A172 (cell line): Measurements from ENCODE around the gene SOHLH1. TPM values are rescaled to one million over a fixed set of nuclear protein-coding genes. Genes with fewer than 3 reads are reported as not detected.

Experiments used
- DNase-seq: peaks from one replicate; pipeline ENCODE4 v3.0.0-alpha.2; 2015; ENCODE audit warnings: low spot score
- total RNA-seq: library from RNA; depleted of rRNA; stranded (reverse); fragments of >200 nt; shearing (Covaris generic); gene quantifications from 2 replicates; pipeline ENCODE4 v1.2.3, GENCODE V29; 2014

SOHLH1 gene
- total RNA-seq, 1 experiment from 2014 or later, result not detected

DNA sequence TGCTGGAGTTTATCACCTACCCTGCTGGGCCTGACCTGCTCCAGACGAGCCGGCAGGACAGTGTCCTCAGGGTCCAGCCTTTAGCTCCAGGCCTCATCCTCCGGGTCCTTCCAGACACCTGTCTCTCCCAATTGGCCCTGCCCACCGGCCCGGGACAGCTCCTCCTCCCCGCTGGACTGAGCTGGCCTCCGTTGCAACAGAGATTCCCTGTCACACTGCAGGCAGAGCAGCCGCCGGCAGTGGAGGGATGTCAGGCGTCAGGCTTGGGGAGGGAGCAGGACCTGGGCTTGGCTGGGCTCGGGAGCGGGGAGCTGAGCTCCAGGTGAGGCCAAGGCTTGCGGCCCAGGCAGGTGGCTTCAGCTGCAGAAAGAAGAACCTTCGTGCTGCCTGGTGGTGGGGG, 4.4 kb upstream of the SOHLH1 start:
- no peak for DNase-seq

DNA sequence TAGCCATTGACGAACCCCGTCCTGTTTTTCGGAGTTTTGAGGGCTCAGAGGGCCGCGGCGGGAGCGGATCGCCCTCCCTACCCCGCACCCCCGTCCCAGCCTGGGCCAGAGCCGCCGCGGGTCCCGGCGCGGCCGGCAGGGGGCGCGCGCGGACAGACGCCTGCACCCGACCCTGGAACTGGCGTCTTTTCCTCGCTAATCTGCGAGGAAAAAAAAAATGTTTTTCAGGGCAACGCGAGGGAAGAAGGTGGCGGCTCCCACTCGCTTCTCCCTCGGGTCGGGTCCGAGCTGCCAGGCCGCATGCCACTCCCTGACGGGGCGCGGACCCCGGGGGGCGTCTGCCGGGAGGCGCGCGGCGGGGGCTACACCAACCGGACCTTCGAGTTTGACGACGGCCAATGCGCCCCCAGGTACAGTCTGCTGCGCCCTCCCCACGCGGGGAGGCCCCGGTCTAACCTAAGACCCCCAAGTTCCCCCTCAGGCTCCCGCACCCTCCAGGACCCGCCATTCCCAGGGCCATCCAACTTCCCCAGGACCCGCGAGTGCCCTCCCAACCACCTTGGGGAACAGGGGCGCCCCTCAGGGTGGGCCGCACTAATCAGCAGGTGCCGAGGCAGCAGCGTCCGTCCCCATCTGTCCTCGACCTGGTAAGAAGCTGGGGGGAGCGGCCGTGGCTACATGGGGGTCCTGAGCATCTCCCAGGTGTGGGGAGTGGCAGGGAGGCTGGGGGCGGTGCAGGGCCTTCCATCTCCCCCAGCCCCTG, 2.9 kb upstream of the SOHLH1 start, which contains the start of gene KCNT1:
Gene KCNT1, plus strand, starts transcription at position 227 of the 763 bp plus-strand sequence. Its CDS starts 74 bp downstream, at position 301.
- peak; percentile 14 for DNase-seq

DNA sequence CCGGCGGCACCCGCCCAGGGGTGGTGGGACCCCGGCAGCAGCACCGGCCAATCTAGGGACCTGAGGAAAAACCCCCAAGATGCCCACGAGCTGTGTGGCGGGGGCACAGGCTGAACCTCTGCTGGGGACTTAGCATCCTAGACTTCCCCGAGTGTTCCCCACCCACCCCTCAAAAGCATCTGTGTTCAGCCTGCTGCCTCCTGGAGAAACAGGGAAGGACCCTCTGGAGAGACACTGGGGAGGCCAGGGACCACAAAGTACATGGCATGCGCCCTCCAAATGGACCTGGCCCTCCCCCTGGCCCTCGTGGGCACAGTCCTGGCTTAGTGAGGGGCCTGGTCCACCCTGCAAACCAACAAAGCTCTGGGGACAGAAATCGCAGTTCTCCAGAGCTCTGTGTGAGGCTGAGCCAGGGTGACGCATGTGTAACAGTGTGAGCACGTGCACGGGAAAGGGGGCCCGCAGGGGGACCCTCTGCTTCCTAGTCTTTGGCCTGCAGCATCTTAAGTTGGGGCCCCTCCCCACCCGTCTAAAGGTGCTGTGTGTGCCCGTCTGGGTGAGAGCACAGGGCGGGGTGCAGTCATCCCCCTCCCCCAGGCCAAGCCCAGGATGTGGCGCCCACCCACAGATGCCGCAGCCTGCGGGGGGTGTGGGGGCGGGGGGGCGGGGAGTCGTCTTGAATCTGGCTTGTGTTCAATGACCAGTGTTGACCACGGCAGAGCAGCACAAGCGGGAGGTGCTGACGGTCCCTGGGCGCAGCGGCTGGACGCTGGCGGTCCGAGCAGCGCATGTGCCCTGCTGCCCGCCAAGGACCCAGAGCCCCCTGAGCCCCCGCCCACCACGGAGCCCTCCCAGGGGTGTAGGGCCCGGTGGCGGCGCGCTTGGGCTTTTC, 2.0 kb upstream of the SOHLH1 start:
- no peak for DNase-seq

DNA sequence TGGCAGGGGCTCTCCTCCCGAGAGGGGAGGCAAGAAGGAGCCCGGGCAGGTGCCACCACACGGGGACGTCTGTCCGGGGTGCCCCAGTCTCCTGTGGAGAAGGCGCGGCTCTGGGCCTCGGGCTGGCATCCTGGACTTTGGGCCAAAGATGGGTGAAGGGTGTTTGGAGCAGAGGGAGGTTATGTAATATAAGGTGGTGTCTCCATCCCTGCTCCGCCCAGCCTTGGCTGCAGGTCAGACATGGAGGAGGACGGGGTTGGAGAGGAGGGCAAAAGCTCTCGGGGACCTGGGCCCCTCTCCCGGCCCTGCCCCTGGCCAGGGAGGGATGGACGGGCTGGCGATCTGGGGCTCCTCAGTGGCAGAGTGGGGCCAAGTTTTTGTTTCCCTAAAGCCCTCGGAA, 1.2 kb upstream of the SOHLH1 start:
- DNase-seq, result no peak

DNA sequence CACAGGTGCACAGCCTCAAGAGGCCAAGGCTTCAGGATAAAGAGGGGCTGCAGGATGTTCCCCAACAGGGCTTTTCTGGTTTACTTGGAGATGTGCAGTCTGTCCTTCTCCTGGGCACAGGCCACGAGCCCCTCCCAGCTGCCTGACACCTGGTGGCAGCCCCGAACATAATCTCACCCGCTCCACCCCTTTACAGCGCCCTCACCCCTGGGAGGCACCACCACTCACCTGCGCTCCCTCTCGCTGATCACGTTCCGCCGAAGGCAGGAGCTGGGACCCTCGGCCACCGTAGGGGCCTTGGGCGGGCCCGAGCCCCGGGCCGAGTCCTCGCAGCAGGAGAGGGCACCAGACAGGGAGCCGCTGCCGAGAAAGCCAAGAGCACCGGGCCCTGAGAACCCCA, 514 bp downstream of the SOHLH1 start:
- DNase-seq, result no peak

DNA sequence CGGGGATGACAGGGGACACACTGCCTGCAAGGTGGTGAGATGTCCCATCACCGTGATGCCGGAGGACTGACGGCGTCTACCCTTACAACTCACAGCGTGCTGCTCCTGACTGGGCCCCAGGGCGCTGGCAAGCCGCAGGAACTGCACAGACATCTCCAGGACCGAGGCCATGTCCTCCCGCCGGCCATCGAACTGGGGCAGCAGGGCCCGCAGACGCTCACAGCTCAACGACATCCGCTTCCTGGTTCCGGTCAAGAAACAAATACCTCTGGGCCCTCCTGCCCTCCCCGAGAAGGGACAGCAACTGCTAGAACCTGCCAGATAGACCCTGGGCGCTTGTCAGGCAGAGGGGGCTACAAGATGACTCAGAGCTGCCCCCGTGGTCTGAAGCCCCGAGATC, 1.0 kb downstream of the SOHLH1 start:
- no peak for DNase-seq

DNA sequence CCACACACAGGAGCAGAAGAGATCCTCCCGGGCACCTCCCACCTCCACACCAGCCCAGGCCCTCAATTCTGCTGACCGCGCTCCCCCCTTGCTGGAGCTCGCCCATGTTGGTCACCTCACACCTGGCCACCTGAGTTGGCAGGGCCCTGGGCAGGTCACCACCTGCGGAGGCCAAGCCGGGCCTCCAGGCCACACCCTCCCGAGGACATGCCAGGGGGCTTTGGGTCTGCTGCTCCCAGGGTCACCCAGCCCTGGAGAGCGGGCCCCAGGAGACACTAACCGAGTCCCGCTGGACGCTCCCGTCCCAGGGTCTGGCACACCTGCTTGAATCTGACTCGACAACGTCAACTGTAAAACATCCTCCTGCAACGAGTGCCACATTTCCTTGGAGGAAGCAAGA, 2.1 kb downstream of the SOHLH1 start:
- no peak for DNase-seq

DNA sequence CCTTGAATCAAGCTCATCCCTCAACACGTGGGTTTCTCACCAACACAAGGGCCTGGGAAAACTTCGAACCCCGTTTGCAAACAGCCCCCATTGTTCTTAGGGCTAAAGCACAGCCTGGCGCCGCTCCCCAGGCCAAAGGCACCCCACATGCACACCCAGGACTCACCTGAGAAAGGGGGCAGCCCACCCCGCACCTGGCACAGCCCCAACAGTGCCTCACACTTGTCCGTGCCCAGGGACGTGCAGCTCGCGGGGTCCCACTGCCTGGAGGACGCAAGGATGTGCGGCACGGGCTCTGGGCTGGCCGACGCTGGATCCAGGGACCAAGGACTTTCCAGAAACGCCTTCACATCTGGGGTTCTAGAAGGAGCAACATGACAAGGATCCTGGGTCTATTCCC, 2.8 kb downstream of the SOHLH1 start:
- DNase-seq, result no peak

DNA sequence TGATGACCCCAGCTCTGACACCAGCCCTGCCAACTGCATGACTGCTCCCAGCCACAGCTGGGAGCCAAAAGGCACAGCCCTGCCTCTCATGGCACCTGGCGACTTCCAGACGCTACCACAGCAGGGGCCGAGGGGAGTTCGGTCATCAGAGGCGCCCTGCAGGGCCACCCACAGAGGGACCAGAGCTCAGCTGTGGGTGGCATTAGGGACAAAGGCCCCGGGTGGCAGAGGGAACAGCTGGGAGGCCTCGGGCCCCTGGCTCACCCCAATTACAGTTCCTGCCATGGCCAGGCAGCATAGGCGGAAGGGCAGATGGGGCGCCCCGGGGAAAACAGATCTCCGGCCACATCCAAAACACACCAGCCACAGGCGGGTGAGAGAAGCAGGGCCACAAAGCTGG, 3.6 kb downstream of the SOHLH1 start:
- DNase-seq, result no peak

DNA sequence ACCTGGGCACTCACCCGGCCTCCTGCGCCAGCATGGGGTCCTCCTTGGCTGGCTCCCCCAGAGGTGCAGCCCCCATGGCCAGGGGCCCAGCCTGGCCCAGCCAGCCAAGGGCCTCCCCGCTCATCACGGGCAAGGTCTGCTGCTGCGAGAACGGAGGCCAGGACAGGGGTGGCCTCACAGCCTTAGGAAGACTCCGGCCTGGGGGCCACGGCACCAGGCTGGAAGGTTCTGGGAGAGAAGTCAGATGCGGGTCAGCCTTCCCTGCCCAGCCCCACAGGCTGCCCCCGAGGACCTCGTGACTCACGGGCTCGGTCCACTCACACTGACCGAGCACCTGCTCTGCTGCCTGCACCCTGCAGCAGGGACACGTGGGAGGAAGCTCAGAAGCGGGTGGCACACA, 4.2 kb downstream of the SOHLH1 start:
- DNase-seq, result no peak

DNA sequence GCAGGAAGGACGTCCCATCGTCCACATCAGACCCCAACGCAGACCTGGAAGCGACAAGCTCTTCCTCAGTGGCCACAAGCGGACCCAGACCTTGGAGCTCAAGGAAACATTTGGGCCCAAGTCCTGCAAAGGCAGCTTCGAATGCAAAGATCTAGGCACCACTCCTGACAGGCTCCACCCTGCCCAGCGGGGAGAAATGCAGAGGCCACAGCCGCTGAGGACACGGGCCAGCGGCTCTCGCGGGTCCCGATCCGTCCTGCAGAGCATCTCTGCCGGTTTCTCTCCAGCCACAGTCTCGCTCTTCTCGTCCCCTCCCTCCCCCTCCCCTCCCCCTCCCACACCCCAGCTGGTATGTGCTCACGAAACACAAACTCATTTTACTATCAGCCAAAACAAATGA, 4.9 kb downstream of the SOHLH1 start:
- no peak for DNase-seq

DNA sequence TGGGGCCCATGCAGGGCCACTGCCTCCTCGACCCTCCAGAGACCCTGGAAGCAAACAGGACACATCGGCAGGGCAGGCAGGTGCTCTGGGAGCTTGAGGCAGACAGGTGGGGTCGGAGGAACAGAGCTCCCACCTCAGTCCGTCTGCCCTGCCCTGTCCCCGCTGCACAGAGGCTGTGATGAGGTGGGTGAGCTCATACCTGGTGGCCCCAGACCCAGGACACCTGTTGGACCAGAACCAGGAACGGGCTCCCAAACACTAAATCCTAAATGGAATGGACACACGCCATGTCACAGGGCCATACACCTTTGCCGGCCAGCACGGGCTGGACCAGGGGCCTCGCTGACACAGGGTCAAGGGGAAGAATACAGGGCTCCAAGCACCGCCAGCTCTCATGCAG, 5.5 kb downstream of the SOHLH1 start:
- no peak for DNase-seq

DNA sequence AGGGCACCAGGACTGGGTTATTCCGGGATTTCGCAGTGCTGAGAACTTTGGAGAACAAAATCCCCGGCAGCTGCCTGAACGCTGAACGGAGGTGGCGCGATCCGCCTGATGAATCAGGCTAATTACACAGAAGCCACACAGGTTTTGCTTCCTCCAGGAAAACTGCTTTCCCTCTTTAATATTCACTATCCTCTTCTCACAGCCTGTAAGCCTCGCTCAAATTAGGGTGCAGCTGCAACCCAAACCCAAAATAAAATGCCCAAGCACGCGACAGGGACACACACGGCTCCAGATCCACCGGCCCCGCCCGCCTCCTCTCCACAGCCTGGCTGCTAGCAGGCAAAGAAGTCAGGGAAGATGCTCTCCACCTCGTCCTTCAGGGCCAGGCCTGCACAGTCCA, 6.0 kb downstream of the SOHLH1 start:
- no peak for DNase-seq

DNA sequence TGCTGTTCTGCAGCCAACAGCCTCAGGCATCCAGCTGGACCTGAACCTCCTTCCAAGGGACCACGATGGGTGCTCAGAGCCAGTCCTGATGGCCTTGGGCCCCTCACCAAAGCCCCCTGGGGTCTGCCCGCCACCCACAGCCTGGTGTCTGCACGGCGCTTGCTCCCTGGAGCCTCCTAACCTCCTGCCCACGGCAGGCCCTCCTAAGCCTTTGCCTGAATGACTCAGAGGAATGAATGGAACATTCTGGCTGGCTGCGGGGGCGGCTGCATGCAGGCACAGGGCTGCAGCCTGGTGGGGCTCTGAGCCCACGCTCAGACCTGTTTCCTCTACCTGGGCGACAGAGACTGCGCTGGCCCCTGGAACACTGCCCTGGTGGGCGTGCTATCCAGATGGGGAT, 6.9 kb downstream of the SOHLH1 start:
- no peak for DNase-seq

DNA sequence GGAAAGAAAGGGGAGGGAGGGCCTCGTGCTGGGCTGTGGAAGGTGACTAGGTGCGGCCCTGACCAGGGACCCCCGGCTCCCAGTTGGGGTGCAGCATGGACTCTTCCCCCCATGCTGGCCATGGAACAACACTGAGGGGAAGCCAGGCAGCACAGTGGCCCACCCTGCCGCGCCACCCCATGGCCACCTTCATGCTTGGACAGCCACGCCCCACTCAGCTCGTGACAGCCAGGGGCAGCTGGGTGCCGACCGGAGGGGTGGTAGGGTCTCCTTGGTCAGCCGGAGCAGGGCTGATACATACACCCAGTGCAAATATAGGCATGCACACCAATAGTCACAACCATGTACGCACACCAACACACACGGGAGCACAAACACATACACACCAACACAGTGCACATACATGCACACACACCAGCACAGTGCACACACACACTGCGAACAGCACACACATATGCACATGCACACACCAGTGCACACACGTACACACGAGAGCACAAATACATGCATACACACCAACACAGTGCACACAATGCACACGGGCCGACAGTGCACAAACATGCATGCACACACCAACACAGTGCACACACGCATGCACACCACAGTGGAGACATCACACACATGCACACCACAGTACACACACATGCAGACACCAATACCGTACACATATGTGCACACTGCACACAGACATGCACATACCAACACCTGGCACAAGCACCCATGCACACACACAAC, 8.3 kb downstream of the SOHLH1 start:
- DNase-seq, result no peak

DNA sequence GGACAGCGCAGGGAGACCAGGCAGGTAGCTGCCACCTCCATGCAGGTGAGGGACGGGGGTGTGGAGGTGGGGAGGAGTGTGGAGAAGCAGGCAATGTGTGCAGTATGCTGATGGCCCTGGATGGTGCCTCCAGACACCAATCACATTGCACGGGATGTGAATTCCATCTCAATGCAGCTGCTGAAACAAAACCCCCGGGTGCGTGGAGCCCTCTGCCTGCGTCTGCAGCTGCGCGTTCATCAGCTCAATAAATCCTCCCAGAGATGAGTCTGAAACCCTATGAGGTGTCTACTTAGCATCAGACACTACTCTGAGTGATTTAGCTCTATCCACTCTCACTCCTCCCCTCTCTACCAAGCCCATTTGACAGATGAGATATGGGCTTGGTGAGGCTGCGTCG, 10.3 kb downstream of the SOHLH1 start:
- DNase-seq, result no peak

DNA sequence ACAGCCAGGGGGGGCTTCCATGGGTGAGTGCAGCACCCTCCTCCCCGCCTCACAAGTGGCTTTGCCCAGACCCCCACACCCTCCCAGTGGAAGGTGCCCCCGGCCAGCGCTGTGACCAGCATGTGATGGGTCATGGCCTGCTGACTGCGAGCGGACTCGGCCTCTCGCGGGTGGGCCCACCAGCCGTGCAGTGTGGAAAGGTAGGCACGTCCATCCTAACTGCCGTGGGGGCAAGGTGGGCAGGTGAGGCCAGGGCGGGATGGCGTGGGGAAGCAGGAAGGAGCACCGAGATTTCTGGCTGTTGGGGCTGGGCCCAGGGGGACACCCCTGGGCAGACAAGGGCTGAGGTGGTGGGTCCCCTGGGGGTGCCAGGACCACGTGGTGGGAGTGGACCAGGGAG, 12.1 kb downstream of the SOHLH1 start:
- DNase-seq, result no peak

DNA sequence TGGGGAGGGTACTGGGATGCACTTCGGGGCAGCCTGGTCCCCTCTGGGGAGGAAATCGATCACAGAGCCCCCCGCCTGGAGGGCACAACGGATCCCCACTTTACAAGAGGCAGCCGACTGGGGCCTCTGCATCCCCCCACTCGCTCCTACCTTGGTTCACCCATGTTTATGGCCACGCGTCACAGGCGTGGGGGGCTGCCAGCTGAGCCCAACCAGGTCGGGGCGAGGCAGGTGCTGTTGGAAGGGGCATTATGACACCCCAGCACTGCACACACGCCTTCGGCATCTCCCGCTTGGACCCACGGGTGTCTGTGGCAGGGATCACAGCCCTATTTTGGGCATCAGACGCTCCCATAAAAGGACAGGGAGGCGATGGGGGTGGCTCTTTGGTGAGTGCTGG, 14.6 kb downstream of the SOHLH1 start:
- DNase-seq, result no peak

DNA sequence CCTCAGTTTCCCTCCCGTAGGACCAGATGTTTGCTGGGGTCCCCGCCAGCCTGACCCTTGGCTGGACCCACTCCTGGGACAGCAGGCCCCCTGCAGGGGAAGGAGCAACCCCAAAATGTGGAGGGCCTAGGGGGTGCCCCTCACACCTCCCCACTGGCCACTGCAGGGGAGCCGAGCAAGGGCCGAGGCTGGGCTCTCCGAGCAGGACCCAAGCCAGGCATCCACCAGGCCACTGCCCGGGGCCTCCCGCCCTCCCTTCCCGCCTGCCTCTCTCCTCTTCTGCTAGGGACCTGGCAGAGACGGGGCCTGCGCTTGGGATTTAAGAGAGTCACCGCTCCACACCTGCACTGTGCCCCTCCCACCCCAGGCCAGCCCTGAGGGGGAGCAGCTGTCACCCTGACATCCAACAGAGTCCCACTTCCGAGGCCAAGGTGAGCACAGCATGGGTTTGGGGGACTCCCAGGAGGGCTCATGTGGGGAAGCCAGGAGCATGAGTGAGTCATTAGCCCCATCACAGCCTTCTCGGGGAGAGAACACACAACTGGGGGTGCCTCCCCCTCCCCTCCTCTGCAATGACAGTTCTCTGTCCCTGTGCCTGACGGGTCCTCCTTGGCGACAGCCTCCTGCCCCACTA, 15.8 kb downstream of the SOHLH1 start:
- DNase-seq, result no peak

DNA sequence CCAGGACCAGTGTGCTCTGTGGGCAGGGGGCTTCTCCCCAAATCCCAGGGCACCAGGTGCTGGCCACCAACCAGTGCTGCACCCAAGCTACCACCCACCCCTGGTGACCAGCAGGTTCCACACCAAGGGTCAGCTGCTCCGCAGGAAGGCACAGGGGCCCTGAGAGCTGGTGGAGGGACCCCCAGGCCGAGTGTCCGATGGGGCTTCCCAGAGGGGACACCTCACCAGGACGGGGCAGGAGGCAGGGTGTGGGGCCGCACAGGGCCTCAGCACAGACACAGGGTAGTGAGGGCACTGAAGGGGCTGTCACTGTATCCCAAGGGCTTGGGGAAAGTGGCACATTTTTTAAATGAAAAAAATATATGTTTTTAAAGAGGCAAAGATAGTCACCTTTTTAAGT, 18.1 kb downstream of the SOHLH1 start:
- no peak for DNase-seq

DNA sequence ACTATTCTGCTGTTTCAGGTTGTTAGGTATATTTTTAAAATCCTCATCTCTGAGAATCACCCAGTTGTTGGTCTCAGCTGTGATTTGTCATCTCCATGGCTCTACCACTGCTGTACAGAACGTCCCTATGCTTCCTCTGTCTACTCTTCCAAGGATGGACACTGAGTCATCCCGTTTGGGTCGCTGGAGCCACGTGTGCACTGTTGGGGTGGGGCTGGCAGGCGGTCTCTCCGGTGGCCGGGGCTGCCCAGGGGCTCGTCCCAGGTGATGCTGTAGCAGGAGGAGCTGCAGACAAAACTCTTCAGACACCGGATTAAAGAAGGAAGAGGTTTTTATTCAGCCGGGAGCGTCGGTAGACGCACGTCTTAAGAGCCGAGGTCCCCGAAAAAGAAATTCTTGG, 19.2 kb downstream of the SOHLH1 start:
- DNase-seq, result no peak
